Fibroblast of skin of scalp (primary cell): ENCODE data around the gene HNRNPUL2. TPM values are rescaled to one million over a fixed set of nuclear protein-coding genes. Genes with fewer than 3 reads are reported as not detected.
A peak's percentile ranks its signal among the peaks of the same experiment; 100 is the strongest.
"Not testable (repeated sequence)": the region's sequence is repeated elsewhere in the genome, so short reads cannot be mapped to it uniquely, and the experiment has no call there.

Experiments
- DNase-seq: peaks from one replicate; pipeline ENCODE4 v3.0.0-alpha.2; 2013
- polyA plus RNA-seq, 2 experiments: library from polyadenylated mRNA; unstranded; fragments of 120-200 nt; gene quantifications; one replicate each; pipeline ENCODE4 v1.2.1, GENCODE V29; 2013; ENCODE audit not compliant: insufficient read length in 2 of 2

The HNRNPUL2 gene
- polyA plus RNA-seq (2013, experiment 1 of 2; ENCODE audit: insufficient read length): 55.6 TPM
- polyA plus RNA-seq (2013, experiment 2 of 2; ENCODE audit: insufficient read length): 53.1 TPM

DNA sequence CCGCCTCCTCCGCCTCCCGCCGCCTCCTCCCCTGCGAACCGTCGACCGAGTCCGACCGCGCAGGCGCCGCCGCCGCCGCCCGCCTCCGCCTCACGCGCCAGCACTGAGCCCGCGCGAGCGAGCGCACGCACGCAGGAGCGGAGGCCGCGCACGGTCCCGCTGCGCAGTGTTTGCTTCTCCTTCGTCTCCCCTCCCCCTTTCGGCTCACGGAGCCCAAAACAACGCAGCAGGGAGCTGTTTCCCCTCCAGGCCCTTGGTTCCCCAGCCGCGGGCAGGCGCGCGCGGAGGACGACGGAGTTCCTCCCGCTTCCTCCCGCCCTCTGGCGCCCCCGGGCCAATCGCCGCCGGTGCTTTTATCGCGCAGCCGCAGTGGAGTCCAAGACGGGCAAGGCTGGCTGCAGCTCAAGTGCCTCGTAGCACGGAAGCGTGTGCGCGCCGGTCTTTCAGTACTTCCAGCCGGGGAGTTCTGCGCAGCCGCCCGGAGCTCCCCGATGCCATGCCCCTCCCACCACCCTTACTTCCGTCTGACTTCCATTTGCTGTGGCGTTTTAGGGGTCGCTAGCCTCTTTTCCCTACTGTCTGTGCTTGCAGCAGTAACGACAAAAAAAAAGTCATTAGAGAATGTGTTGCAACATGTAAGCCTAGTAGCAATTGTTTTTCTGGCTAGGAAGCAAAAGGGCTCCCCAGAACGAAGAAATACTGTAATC is at the start of gene HNRNPUL2:
Gene HNRNPUL2, minus strand, starts transcription at position 293 of the 707 bp plus-strand sequence. CDS start 301 bp downstream, outside the sequence.
- DNase-seq: peak; percentile 100

DNA sequence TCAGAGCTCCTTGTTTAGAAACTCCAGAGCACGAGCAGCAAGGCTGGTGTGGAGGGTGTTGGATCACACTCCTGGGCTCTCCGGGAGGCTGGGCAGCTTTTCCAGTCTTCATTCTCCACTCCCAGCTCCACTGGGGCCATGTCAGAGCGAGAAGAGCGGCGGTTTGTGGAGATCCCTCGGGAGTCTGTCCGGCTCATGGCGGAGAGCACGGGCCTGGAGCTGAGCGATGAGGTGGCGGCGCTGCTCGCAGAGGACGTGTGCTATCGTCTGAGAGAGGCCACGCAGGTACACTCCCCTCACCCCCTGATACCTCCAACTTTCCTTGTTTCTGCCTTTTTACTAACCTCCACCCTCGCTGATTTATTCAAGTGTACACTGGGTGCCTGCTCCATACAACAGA is 48.4 kb upstream of the HNRNPUL2 start:
- DNase-seq: no peak

DNA sequence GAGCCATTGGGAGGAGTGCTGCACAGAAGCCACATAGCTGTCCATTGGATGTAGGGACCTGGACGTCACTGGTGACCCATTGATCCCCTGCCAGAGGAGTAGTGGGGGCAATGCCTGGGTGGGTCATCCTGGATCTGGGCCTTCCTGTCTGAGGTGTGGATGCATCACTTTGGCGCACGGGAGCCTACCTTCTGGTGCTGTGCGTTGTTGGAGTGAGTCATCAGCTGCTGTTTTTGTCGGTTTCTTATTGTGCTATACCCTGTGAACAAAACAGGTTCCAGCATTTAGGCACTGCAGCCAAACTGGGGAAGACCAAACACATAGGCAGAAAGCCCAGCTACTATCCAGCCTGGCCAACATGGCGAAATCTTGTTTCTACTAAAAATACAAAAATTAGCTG is 47.1 kb upstream of the HNRNPUL2 start:
- no peak for DNase-seq

DNA sequence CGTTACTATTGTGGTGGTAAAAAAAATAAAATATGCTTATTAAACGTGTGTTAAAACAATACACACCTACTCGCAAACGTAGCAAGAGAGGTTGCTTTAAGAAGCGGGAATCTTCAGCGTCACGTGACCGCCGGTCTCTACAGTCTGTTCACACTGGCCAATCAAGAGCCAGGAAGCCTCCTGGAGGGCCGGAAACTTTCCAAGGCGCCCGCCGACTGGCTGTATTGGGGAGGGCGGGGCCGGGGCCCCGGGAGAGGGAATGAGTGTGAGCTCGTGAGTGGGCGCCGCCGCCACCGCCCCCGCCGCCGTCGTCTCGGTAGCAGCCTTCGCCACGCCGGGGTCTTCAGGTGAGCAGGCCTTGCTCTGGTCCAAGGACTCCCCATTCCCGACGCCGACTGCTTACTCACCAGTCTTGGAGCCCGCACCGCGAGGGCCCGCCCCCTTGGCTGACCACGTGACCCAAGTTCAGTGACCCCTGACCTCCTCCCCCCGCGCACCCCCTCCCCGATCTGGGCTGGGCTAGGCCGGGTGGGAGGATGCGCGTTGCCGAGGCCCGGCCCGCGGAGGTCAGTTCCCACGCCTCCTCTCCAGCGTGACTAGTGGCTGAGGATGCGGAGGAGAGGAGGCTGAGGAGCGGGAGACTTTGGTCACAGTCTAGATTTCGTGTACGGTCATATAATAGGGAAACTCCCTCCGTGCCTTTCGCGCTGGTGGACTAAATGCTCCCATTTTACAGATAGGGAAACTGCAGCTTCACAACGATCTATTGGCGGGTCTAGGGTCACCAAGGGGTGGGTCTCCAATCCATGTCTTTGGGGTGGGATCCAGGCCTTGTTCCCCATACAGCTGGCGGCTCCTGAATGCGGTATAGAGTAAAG is 44.1 kb upstream of the HNRNPUL2 start, which contains the start of gene TAF6L:
Gene TAF6L, plus strand, starts transcription at position 253 of the 878 bp plus-strand sequence. CDS start 4,388 bp downstream, outside the sequence.
- DNase-seq: peak; percentile 97

DNA sequence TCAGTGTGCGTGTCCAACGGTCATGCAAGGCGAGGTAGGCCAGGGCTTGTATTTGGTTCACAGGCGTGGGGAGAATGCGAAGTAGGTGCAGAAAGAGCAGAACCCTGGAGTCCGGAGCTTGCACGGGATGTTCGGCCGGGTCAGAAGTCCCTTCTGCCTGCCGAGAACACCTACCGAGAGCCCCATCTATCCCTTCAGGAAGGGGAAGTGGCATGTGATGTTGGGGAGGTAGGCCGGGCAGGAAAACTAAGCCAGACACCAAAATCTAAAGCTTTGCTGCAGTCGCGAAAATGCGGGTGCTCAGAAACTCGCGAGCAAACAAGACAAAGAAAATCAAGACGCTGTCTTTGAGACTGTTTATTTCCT is 43.5 kb upstream of the HNRNPUL2 start:
- DNase-seq: no peak

DNA sequence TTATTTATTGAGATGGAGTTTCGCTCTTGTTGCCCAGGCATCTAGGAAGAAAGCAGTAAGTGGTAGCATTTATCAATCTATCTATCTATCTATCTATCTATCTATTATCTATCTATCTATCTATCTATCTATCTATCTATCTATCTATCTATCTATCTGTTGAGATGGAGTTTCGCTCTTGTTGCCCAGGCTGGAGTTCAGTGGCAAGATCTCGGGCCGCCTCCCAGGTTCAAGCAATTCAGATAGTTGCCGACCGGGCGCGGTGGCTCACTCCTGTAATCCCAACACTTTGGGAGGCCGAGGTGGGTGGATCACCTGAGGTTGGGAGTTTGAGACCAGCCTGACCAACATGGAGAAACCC is 33.6 kb upstream of the HNRNPUL2 start:
- DNase-seq: not testable (repeated sequence)

DNA sequence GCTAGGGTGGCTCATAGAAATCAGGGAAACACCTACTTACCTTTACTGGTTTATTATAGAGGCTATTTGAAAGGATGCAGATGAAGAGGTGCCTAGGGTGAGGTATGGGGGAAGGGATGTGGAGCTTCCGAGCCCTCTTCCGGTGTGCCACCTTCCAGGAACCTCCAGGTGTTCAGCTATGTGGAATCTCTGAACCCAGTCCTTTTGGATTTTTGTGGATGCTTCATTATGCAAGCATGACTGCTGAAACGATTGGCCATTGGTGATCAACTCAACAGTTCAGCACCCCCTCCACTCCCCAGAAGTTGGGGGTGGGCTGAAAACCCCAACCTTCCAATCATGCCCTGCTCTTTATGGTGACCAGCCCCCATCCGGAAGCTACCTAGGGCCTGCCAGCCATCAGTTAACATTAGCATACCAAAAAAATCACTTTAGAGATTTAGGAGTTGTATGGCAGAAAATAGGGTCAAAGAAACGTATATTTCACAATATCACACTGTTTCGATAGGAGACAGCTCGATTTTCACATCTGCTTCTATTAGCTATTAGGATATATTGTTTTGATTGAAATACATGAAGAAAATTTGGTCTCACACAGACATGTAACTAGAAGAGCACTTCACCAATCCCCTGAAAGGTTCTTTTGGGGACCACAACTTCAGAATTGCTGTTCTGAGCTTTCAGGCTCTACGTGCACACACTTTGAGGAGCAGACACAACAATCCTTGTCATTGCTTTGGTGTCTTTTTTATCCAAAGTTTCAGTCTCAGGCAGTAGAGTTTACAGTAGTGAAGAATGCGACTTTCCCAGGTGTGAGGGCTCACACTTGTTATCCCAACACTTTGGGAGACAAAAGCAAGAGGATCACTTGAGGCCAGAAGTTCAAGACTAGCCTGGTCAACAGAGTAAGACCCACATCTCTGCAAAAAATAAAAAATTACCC is 30.9 kb upstream of the HNRNPUL2 start:
- no peak for DNase-seq

DNA sequence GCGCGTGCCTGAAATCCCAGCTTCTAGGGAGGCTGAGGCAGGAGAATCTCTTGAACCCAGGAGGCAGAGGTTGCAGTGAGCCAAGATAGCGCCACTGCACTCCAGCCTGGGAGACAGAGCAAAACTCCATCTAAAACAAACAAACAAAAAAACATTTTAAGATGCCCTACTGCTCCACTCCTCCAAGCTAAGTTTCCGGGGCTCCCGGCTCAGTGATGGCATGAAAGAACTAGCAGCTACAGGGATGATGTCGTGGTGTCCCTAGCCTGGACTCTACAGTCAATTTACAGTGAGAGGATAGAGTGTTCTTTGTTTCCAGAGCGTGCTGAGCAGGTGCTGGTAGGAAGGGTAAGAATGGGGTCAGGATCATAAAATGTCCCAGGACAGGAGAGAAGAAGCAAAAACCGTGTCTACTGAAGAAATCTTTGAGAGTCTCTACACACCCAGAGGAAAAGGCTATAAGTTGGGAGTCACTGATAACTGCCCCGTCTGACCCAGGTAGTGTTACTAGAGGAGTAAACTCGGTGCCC is 27.9 kb upstream of the HNRNPUL2 start:
- DNase-seq: no peak

DNA sequence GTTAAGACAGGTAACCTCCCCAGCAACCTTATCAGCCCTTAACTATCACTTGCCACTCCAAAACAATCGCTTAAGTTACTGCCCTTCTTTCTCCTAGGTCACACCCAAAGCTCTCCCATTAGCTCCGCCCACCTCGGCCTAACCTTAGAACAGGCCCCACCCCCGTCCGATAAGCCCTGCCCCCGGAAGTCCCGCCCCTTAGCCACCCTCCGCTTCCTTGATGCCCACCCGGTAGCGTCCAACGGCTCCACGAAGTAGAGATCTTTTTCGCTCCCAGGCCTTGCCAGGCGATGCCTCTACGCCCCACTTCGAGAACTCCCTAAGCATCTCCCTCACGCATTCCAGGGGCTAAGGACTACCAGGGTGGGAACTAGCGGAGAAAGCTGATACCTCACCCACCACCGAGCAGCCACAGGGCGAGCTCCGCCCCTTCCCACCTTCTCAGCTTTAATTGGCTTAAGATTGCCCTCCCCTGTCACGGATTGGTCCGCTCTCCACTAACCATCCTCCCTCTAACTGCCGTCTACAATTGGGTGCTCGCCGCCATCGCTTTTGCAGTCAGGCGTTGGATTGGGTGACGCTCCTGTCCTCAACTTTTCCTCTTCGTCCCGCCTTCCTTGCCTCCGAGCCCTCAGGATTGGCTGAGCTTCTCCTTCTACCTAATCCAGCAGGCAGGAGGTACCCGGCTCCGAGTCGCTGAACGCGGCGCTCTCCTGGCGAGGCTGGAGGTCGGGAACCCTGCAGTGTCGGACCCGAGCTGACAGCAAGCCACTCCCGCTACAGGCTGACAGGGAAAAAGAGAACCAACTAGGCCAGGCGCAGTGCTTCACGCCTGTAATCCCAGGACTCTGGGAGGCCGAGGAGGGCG is 26.7 kb upstream of the HNRNPUL2 start, which contains the start of gene ZBTB3:
Gene ZBTB3, minus strand, starts transcription at position 425 of the 868 bp plus-strand sequence. CDS start 496 bp downstream, outside the sequence.
- peak; percentile 99 for DNase-seq

DNA sequence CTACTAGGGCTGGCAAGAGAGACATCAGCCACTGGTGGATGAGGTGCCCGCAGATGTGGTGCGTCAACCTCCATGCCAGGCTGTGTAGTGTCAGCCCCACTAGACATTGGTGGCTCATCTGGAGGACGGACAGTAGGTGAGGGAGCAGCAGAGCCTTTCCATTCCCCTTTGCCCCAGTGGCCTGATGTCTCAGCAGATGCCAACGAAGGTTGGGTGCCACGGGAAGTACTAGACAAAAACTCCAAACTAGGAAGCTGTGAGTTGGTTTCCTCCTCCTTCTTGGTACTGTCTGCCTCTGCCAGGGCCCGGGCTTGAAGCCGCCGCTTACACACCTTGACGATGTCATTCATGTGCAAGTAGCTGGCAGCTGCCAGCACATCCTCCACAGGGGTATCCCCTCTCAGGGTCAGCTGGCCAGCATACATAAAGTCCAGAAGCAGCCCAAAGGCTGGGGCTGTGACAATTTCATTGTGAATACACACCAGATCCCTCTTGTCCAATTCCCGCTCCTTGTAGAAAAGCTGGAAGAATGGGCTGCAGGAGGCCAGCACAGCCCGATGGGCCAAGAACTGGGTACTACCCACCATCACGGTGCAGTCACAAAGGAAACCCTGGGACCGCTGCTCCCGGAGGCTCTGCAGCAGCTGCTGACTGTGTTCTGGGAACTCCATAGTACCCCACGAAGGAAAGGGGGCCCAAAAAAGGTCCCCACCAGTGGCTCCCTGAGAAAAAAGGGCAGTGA is 25.9 kb upstream of the HNRNPUL2 start:
- no peak for DNase-seq

DNA sequence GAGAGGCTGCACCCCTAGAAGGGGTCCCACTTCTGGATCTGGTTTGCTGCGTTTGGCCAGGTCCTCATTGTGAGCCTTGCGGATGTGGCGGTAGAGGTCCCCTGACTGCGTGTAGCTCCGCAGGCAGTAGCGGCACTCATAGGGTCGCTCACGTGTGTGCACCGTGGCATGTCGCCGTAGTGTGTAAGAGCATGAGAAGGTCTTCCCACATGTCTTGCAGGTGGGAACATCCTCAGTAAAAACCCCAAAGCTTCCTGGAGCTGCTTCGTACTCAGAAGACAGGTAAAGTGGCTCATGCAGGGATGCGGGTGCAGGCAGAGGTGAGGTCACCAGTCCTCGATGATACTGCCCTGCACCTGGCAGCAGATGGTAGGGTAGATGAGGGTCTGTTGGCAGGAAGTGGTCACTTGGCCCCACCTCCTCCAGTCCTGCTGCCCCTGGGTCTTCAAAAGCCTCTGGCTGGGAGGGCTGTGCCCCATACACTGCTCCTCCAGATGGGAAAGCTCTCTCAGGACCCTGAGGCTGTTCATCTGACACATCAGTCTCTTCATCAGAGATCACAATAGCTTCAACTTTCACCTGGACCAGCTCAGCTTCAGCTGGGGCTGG is 25.0 kb upstream of the HNRNPUL2 start:
- DNase-seq: no peak

DNA sequence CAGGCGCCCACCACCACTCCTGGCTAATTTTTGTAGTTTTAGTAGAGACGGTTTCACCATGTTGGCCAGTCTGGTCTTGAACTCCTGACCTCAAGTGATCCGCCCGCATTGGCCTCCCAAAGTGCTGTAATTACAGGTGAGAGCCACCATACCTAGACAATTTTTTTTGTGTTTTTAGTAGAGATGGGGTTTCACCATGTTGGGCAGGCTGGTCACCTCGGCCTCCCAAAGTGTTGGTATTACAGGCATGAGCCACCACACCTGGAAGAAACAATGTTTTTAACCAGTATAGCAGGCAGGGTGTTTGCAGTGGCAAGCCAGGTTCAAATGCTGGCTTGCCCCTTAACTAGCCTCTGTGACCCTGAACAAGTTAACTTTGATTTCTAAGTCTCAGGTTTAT is 22.7 kb upstream of the HNRNPUL2 start:
- not testable (repeated sequence) for DNase-seq

DNA sequence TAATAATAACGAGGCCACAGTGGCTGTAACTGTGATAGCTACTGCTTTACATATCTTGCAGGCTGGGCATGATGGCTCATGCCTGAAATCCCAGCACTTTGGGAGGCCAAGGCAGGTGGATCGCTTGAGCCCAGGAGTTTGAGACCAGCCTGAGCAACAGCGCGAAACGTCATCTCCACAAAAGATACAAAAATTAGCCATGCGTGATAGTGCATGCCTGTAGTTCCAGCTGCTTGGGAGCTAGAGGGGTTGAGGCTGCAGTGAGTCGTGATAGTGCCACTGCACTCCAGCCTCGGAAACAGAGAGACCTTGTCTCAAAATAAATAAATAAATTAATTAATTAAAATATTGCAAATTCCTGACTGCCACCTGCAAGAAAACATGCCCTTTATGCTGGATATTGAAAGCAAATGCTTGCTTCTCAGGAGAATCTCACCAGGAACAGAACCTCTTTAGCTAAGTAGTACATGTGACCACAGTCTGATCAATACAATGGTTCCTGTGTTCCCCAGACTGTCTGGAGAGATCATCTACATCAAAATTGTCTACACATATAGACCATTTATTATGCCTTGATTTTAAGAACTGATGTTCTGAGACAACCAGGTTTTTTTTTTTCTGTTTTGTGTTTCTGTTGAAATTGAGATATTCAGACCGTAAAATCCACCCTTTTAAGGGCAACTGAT is 20.4 kb upstream of the HNRNPUL2 start:
- no peak for DNase-seq

DNA sequence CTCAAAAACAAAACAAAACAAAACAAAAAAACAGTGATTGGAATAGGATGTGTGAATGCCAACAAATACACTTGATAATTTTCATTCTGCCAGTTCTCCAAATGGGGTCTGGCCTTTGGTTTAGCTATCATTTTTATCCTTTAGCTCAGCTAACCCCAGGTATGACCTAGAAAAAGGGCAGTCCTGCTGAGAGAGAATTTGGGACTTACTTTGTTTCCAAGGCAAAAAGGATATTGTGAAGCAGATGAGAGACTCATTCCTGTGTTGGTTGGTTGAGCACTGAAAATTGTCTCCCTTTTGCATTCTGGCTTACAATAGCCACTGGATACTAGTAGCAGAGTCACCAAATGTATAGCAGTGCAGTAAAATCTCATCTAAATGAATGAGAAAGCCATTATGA is 9.9 kb upstream of the HNRNPUL2 start:
- no peak for DNase-seq

DNA sequence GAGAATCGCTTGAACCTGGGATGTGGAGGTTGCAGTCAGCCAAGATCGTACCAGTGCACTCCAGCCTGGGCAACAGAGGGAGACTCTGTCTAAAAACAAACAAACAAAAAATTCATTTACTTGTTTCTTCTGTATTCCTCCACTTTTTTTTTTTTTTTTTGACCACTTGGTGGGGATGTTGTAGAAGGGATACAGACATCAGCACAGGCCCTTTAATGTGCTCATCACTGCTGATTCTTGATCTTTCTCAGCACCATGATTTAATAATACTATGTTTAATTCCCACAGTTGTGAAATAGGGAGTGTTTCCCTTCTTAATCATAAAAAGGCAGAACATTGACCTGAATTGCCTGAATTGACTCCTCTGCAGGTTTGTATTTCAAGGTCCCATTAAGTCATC is 5.6 kb upstream of the HNRNPUL2 start:
- DNase-seq: peak; percentile 27

DNA sequence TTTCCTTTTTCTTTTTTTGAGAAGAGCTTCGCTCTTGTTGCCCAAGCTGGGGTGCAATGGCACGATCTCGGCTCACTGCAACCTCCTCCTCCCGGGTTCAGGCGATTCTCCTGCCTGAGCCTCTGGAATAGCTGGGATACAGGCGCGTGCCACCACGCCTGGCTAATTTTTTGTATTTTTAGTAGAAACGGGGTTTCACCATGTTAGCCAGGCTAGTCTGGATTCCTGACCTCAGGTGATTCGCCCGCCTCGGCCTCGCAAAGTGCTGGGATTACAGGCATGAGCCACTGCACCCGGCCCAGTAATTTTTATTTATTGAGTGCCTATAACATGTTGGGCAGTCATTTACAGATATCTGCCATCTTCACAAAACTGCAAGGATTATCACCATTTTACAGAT is 2.8 kb upstream of the HNRNPUL2 start:
- not testable (repeated sequence) for DNase-seq

DNA sequence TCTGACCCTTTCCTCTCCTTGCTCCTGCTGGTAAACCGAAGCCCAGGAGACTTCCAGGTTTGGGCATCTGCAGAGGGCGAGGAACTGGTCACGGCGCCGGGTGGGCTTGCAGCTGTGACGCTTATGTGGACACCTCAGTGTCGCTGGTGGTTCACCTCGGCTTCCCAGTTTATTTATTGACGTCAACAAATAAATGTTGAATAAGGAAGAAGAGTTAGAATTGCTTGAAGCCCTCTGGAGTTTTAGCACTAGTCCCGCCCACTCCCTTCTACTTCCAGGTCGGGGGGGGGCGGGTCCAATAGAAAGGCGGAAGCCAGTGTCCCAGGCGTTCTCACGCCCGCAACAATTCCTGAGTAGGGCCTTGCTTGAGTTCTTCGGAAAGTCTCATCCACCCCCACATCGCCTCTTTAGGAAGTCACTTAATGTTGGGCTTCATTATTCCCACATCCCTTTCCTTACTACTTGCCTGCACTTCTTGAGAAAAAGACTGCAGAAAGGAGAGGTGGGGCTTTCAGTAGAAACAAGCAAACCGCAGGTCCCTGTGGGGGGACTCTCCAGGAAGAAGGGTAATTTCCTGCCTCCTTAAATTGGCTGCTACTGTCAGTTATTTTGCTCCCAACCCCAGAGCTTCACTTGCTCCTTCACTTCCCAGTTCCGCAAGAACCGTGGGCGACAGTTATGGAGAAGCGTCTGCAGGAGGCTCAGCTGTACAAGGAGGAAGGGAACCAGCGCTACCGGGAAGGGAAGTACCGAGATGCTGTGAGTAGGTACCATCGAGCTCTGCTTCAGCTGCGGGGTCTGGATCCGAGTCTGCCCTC is 1.1 kb upstream of the HNRNPUL2 start, which contains the start of gene TTC9C:
Gene TTC9C, plus strand, starts transcription at position 316 of the 818 bp plus-strand sequence. Its CDS starts 363 bp downstream, at position 679.
- DNase-seq: peak; percentile 90

DNA sequence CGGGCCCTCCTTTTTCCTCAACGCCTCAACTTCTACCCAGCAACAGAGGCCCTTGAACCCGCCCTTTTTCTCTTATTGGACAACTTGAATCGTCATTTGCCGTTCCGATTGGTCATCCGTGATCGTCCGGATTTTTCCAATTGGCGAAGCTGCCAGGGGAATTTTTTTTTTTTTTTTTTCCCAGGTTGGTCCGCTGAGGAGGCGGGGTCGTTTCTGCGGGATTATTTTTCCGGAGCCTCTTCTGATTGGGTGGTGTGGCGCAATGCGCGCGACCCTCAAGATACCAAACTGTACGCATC is 564 bp upstream of the HNRNPUL2 start:
- peak; percentile 99 for DNase-seq

DNA sequence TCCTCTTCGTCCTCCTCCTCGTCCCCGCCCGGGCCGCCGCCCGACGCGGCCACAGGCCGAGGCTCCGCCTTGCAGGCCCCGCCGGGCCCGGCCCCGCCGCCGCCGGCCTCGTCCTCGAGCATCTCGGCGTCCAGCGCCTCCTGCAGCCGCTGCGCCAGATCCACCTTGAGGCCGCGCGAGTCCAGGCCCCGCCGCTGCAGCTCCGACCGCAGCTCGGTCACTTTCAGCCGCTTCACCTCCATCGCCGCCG is 417 bp downstream of the HNRNPUL2 start:
- no peak for DNase-seq
